ENCODE results near the gene TSBP1. TPM values are rescaled to one million over a fixed set of nuclear protein-coding genes. Genes with fewer than 3 reads are reported as not detected.
A peak's percentile ranks its signal among the peaks of the same experiment; 100 is the strongest.

The TSBP1 gene, protein sequence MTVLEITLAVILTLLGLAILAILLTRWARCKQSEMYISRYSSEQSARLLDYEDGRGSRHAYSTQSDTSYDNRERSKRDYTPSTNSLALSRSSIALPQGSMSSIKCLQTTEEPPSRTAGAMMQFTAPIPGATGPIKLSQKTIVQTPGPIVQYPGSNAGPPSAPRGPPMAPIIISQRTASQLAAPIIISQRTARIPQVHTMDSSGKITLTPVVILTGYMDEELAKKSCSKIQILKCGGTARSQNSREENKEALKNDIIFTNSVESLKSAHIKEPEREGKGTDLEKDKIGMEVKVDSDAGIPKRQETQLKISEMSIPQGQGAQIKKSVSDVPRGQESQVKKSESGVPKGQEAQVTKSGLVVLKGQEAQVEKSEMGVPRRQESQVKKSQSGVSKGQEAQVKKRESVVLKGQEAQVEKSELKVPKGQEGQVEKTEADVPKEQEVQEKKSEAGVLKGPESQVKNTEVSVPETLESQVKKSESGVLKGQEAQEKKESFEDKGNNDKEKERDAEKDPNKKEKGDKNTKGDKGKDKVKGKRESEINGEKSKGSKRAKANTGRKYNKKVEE
- total RNA-seq = not detected
- not detected for polyA plus RNA-seq
- long read RNA-seq, donor 1 = 0 reads
- long read RNA-seq, donor 2 = 0 reads

DNA sequence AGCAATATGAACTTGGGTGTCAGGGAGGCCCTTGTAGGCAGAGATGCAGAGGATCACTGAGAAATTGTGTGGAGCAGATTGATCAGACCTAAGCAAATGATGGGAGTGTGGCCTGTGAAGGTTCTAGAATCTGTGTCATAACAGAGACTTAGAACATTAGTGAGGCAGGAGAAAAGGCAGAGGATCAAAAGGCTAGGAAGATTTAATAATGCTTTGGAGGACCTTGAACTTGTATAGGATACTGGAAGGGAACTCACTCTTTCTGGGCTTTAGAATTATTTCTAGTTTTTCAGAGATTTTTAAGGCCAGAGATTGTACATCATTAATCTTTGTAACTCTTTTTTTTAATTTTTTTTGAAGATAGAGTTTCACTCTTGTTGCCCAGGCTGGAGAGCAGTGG, at the start of gene TSBP1:
TSS of gene TSBP1 (minus strand) at position 101 of the 400 bp plus-strand sequence. CDS start 197 bp downstream, outside the sequence.
- Histone ChIP-seq H3K4me3 (no peak within 1 kb of the TSS), H3K27me3 (ENCODE audit: insufficient read depth in 3 of 3, low read length in 2 of 3) (peaks cover 0 to under 1% (median 0%) of the 10 kb centered on the region in 3 donors), H3K4me1 (no peaks in the 10 kb centered on the region), H3K27ac (no peak within 1 kb of the TSS), H3K9me3 (no peaks in the 10 kb centered on the region), H3K36me3 (ENCODE audit: insufficient read depth in 1 of 2, low read depth in 1 of 2) (no peaks in the 10 kb centered on the region)
- intact Hi-C loops (cut with DNase I) = no loop called here
- TF ChIP-seq CTCF (IDR thresholded peaks at IDR 0.05) = no peak
- ATAC-seq (no peak), DNase-seq (no peak)

DNA sequence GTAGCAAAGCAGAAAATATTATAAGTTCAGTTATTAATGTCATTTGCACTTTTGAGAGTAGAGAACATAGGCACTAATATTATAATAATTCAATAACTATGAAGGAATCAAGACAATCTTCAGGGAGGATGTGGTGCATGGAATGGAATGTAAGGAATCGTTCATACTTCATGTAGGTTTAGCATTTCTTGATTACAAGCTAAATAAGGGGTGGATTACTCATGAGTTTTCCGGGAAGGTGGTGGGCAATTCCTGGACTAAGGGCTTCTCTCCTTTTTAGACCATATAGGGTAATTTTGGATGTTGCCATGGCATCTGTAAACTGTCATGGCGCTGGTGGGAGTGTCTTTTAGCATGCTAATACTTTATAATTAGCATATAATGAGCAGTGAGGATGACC, 44.3 kb upstream of the TSBP1 start:
- intact Hi-C loops (cut with DNase I) = loop anchor here in 1 of 2 donors (1.0 to 5.0 kb wide), 3 partner anchors 286 to 451 kb away; no protein-coding TSS in a partner anchor
- H3K36me3 ChIP-seq (ENCODE audit: insufficient read depth in 1 of 2, low read depth in 1 of 2) = no peaks in the 10 kb centered on the region
- ATAC-seq (no peak), DNase-seq (no peak)
- H3K4me1 ChIP-seq = no peaks in the 10 kb centered on the region
- H3K27ac ChIP-seq = no peak overlapping the region
- no peak overlapping the region for H3K4me3 ChIP-seq
- no peaks in the 10 kb centered on the region for H3K9me3 ChIP-seq
- peaks cover 0 to 39% (median 8%) of the 10 kb centered on the region in 3 donors for H3K27me3 ChIP-seq (ENCODE audit: insufficient read depth in 3 of 3, low read length in 2 of 3)
- 67 to 75% (median 74%) methylated on average over 3 of the region's 3 CpGs for WGBS, 3 donors
- no peak for TF ChIP-seq CTCF (IDR thresholded peaks at IDR 0.05)

DNA sequence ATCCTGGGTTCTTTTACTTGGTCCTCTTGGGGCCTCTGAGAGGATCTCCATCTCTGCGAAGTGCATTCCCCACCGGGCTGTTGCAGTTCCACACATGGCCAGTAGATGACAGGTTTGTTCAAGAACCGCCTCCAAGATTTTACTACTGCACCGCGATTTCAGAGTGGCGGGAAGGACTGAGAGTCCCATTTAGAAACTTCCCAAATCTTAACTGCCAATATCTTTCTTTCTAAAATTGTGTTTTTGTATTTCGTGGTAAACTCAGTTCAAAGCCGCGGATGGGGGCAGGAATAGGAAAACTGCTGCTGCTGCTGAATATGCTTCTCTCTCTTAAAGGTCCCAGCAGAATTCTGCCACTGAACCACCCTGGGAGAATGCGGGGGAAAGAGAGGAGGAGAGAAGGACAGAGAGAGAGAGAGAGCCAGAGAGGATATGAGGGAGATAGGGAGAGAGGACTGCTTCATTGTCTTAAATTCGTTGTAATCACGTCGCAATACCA, 43.9 kb upstream of the TSBP1 start:
- WGBS, 3 donors = 6 to 8% (median 8%) methylated on average over 13 of the region's 13 CpGs
- DNase-seq (peak; percentile 61 to 78), ATAC-seq (peak; percentile 59 to 79 (median 70))
- H3K9me3 ChIP-seq = no peaks in the 10 kb centered on the region
- peak; percentile 96 for TF ChIP-seq CTCF (IDR thresholded peaks at IDR 0.05)
- H3K4me1 ChIP-seq = no peaks in the 10 kb centered on the region
- H3K27me3 ChIP-seq (ENCODE audit: insufficient read depth in 3 of 3, low read length in 2 of 3) = peaks cover 0 to 36% (median 8%) of the 10 kb centered on the region in 3 donors
- H3K27ac ChIP-seq = no peak overlapping the region
- H3K4me3 ChIP-seq = peak overlapping the region; percentile 41
- intact Hi-C loops (cut with DNase I) = loop anchor here in 1 of 2 donors (1.0 to 5.0 kb wide), 3 partner anchors 287 to 452 kb away; no protein-coding TSS in a partner anchor
- no peaks in the 10 kb centered on the region for H3K36me3 ChIP-seq (ENCODE audit: insufficient read depth in 1 of 2, low read depth in 1 of 2)

DNA sequence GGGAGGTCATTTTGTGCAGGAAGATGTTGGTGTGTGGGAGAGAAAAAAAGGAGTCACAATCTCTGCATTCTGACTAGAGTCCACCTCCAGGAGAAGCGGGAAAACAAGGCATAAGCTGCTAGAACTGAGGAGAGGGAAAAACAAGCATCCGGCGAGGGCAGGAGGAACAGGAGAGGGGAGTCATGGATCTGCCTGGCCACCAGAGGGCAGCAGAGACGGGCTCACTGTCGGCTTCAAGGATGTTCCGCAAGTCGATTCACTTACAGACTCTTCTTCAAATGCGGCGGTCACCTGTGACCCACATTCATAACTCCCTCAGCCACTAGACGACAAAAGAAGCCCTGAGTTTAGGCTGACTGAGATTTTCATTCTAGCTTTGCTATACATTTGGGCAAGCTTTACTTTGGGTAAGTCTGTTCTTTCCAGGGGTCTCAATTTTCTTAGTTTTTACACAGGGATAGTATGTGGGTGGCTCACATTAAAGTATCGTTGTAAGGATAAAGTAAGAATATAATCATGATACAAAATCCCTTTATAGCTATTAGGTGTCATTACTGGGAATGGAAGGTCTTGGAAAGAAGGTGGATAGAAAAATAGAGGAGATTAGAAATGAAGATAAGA, 41.8 kb upstream of the TSBP1 start:
- Histone ChIP-seq H3K9me3 (no peaks in the 10 kb centered on the region), H3K4me3 (no peak overlapping the region), H3K27me3 (ENCODE audit: insufficient read depth in 3 of 3, low read length in 2 of 3) (peaks cover 0 to 26% (median 0%) of the 10 kb centered on the region in 3 donors), H3K4me1 (no peaks in the 10 kb centered on the region), H3K27ac (no peak overlapping the region), H3K36me3 (ENCODE audit: insufficient read depth in 1 of 2, low read depth in 1 of 2) (no peaks in the 10 kb centered on the region)
- peak; percentile 74 to 89 (median 77) for ATAC-seq
- WGBS, 3 donors = 5 to 9% (median 6%) methylated on average over 11 of the region's 11 CpGs
- intact Hi-C loops (cut with DNase I) = loop anchor here (2.0 to 5.0 kb wide), 4 partner anchors 171 to 454 kb away; no protein-coding TSS in a partner anchor
- TF ChIP-seq CTCF (IDR thresholded peaks at IDR 0.05) = peak; percentile 94
- DNase-seq = peak; percentile 72 to 89

Measured in psoas muscle (tissue), 8 donors.